ENCODE results near the gene CFAP46. TPM values are rescaled to one million over a fixed set of nuclear protein-coding genes. Genes with fewer than 3 reads are reported as not detected.
"Not testable (repeated sequence)": the region's sequence is repeated elsewhere in the genome, so short reads cannot be mapped to it uniquely, and the experiment has no call there.

The CFAP46 gene
- total and polyA plus RNA-seq, 2 donors from 2014 or later: 3.8 to 8.3 TPM

- H3K27ac ChIP-seq (ENCODE audit: low read depth in 2 of 2, low read length in 2 of 2): no peak overlapping the region
- no peak overlapping the region for H3K9ac ChIP-seq (ENCODE audit: low read length in 3 of 3)
- no peak for TF ChIP-seq CTCF (IDR thresholded peaks at IDR 0.05; ENCODE audit: borderline replicate concordance, extremely low read depth, insufficient read depth)
- DNase-seq (peak in 1 of 5 donors; percentile 51), FAIRE-seq (no peak)
- H3K36me3 ChIP-seq (ENCODE audit: control insufficient read depth in 2 of 3, insufficient read depth in 3 of 3, low read length in 3 of 3): no peaks in the 10 kb centered on the region
- no peaks in the 10 kb centered on the region for H3K9me3 ChIP-seq (ENCODE audit: control insufficient read depth in 2 of 3, insufficient read depth in 1 of 3, low read length in 3 of 3)
- H3K27me3 ChIP-seq (ENCODE audit: control insufficient read depth, insufficient read depth, low read length): no peaks in the 10 kb centered on the region
- no peaks in the 10 kb centered on the region for H3K4me1 ChIP-seq (ENCODE audit: control insufficient read depth in 2 of 3, insufficient read depth in 2 of 3, low read depth in 1 of 3, low read length in 3 of 3)
- H3K4me3 ChIP-seq (ENCODE audit: low read length in 3 of 3): no peak overlapping the region
- intact Hi-C loops (cut with DNase I): no loop called here
These were observed 17.3 kb downstream of the CFAP46 start for GRCh38 chr10:132925071-132925561.

- peak in 1 of 5 donors; percentile 61 for DNase-seq
- Histone ChIP-seq H3K9ac (ENCODE audit: low read length in 3 of 3) (no peak overlapping the region), H3K9me3 (ENCODE audit: control insufficient read depth in 2 of 3, insufficient read depth in 1 of 3, low read length in 3 of 3) (no peaks in the 10 kb centered on the region), H3K4me3 (ENCODE audit: low read length in 3 of 3) (no peak overlapping the region), H3K4me1 (ENCODE audit: control insufficient read depth in 2 of 3, insufficient read depth in 2 of 3, low read depth in 1 of 3, low read length in 3 of 3) (no peaks in the 10 kb centered on the region), H3K27ac (ENCODE audit: low read depth in 2 of 2, low read length in 2 of 2) (no peak overlapping the region), H3K36me3 (ENCODE audit: control insufficient read depth in 2 of 3, insufficient read depth in 3 of 3, low read length in 3 of 3) (no peaks in the 10 kb centered on the region), H3K27me3 (ENCODE audit: control insufficient read depth, insufficient read depth, low read length) (no peaks in the 10 kb centered on the region)
- intact Hi-C loops (cut with DNase I): no loop called here
- no peak for FAIRE-seq
- no peak for TF ChIP-seq CTCF (IDR thresholded peaks at IDR 0.05; ENCODE audit: borderline replicate concordance, extremely low read depth, insufficient read depth)
These were observed 18.1 kb downstream of the CFAP46 start for GRCh38 chr10:132924046-132924952.

- not testable (repeated sequence) for FAIRE-seq
These were observed 19.0 kb downstream of the CFAP46 start for GRCh38 chr10:132923384-132923783.

GRCh38 chr10:132922872-132923271, 19.5 kb downstream of the CFAP46 start:
- Histone ChIP-seq H3K36me3 (ENCODE audit: control insufficient read depth in 2 of 3, insufficient read depth in 3 of 3, low read length in 3 of 3) (no peaks in the 10 kb centered on the region), H3K9ac (ENCODE audit: low read length in 3 of 3) (no peak overlapping the region), H3K27me3 (ENCODE audit: control insufficient read depth, insufficient read depth, low read length) (no peaks in the 10 kb centered on the region), H3K27ac (ENCODE audit: low read depth in 2 of 2, low read length in 2 of 2) (no peak overlapping the region), H3K9me3 (ENCODE audit: control insufficient read depth in 2 of 3, insufficient read depth in 1 of 3, low read length in 3 of 3) (no peaks in the 10 kb centered on the region), H3K4me1 (ENCODE audit: control insufficient read depth in 2 of 3, insufficient read depth in 2 of 3, low read depth in 1 of 3, low read length in 3 of 3) (no peaks in the 10 kb centered on the region), H3K4me3 (ENCODE audit: low read length in 3 of 3) (no peak overlapping the region)
- intact Hi-C loops (cut with DNase I): no loop called here
- TF ChIP-seq CTCF (IDR thresholded peaks at IDR 0.05; ENCODE audit: borderline replicate concordance, extremely low read depth, insufficient read depth): no peak
- peak in 1 of 5 donors; percentile 58 for DNase-seq
- FAIRE-seq: no peak

More at GRCh38 chr10:132923384-132923783, 19.0 kb downstream of the CFAP46 start:
- H3K9me3 ChIP-seq (ENCODE audit: control insufficient read depth in 2 of 3, insufficient read depth in 1 of 3, low read length in 3 of 3); H3K36me3 ChIP-seq (ENCODE audit: control insufficient read depth in 2 of 3, insufficient read depth in 3 of 3, low read length in 3 of 3); H3K9ac ChIP-seq (ENCODE audit: low read length in 3 of 3); intact Hi-C loops (cut with DNase I); H3K27me3 ChIP-seq (ENCODE audit: control insufficient read depth, insufficient read depth, low read length); H3K27ac ChIP-seq (ENCODE audit: low read depth in 2 of 2, low read length in 2 of 2); H3K4me1 ChIP-seq (ENCODE audit: control insufficient read depth in 2 of 3, insufficient read depth in 2 of 3, low read depth in 1 of 3, low read length in 3 of 3); H3K4me3 ChIP-seq (ENCODE audit: low read length in 3 of 3): not testable (repeated sequence)
- DNase-seq: peak in 1 of 5 donors; percentile 33
